Mesothelial cell of epicardium (in vitro differentiated cells): ENCODE results near the gene NKAIN2. TPM values are rescaled to one million over a fixed set of nuclear protein-coding genes. Genes with fewer than 3 reads are reported as not detected.
A peak's percentile ranks its signal among the peaks of the same experiment; 100 is the strongest.

Experiments used
- DNase-seq, 2 experiments: peaks; one replicate each; pipeline ENCODE4 v3.0.0; 2021; ENCODE audit warnings: low spot score in 2 of 2; ENCODE audit not compliant: unreplicated experiment in 2 of 2
- H3K27ac Mint-ChIP-seq: 2 replicates; pipeline ENCODE4 v1.8.0; 2021; ENCODE audit warnings: mixed read lengths
- H3K27me3 Mint-ChIP-seq: 2 replicates; pipeline ENCODE4 v1.8.0; 2021; ENCODE audit warnings: low read depth, mixed read lengths
- H3K36me3 Mint-ChIP-seq: 2 replicates; pipeline ENCODE4 v1.8.0; 2021; ENCODE audit warnings: mixed read lengths
- H3K4me1 Mint-ChIP-seq: 2 replicates; pipeline ENCODE4 v1.8.0; 2021; ENCODE audit warnings: mixed read lengths
- H3K4me3 Mint-ChIP-seq: 2 replicates; pipeline ENCODE4 v1.8.0; 2021; ENCODE audit warnings: mild to moderate bottlenecking, moderate library complexity, mixed read lengths
- H3K9me3 Mint-ChIP-seq: 2 replicates; pipeline ENCODE4 v1.8.0; 2021; ENCODE audit warnings: mixed read lengths
- CTCF ChIP-seq: fragments of 200-600 bp; sonication (generic); IDR thresholded peaks from one replicate; pipeline ENCODE4 v1.5.0; 2021; ENCODE audit warnings: antibody characterized with exemption; ENCODE audit not compliant: unreplicated experiment
- total RNA-seq: library from RNA; stranded (reverse); gene quantifications from 3 replicates; pipeline ENCODE4 v1.2.1, GENCODE V29; 2021

The NKAIN2 gene
- total RNA-seq, 1 donor from 2014 or later: 1.6 TPM

GRCh38 chr6:124793398-124793797, 989.7 kb downstream of the NKAIN2 start:
- Mint-ChIP-seq H3K36me3 (no peaks in the 10 kb centered on the region), H3K27me3 (peaks cover 27% of the 10 kb centered on the region), H3K9me3 (no peaks in the 10 kb centered on the region), H3K4me1 (peaks cover 6% of the 10 kb centered on the region), H3K27ac (no peak overlapping the region), H3K4me3 (no peak overlapping the region)
- no peak for TF ChIP-seq CTCF
- no peak for DNase-seq

- peak; percentile 31 for TF ChIP-seq CTCF
- no peak for DNase-seq
- Mint-ChIP-seq H3K27me3 (peaks cover 23% of the 10 kb centered on the region), H3K4me1 (peaks cover 3% of the 10 kb centered on the region), H3K4me3 (no peak overlapping the region), H3K36me3 (no peaks in the 10 kb centered on the region), H3K27ac (no peak overlapping the region), H3K9me3 (no peaks in the 10 kb centered on the region)
Observed at GRCh38 chr6:124795643-124796463, 992.2 kb downstream of the NKAIN2 start.

- peaks cover 3% of the 10 kb centered on the region for H3K4me1 Mint-ChIP-seq
- H3K27me3 Mint-ChIP-seq: peaks cover 24% of the 10 kb centered on the region
- no peak for TF ChIP-seq CTCF
- H3K9me3 Mint-ChIP-seq: no peaks in the 10 kb centered on the region
- H3K36me3 Mint-ChIP-seq: no peaks in the 10 kb centered on the region
- DNase-seq: no peak
- H3K27ac Mint-ChIP-seq: no peak overlapping the region
- no peak overlapping the region for H3K4me3 Mint-ChIP-seq
Observed at GRCh38 chr6:124796464-124796970, 992.9 kb downstream of the NKAIN2 start.

- peaks cover 23% of the 10 kb centered on the region for H3K27me3 Mint-ChIP-seq
- TF ChIP-seq CTCF: no peak
Observed at GRCh38 chr6:124797224-124797623, 993.6 kb downstream of the NKAIN2 start.

GRCh38 chr6:124798942-124799496, 995.4 kb downstream of the NKAIN2 start:
- Mint-ChIP-seq H3K27me3 (peaks cover 29% of the 10 kb centered on the region), H3K36me3 (no peaks in the 10 kb centered on the region), H3K4me1 (no peaks in the 10 kb centered on the region), H3K9me3 (no peaks in the 10 kb centered on the region), H3K27ac (no peak overlapping the region), H3K4me3 (no peak overlapping the region)
- peak; percentile 12 for TF ChIP-seq CTCF
- no peak for DNase-seq

More at GRCh38 chr6:124797224-124797623, 993.6 kb downstream of the NKAIN2 start:
- no peak for DNase-seq
- Mint-ChIP-seq H3K4me3 (no peak overlapping the region), H3K36me3 (no peaks in the 10 kb centered on the region), H3K4me1 (peaks cover 3% of the 10 kb centered on the region), H3K27ac (no peak overlapping the region), H3K9me3 (no peaks in the 10 kb centered on the region)
